ENCODE measurements around the gene ANGPTL4. TPM values are rescaled to one million over a fixed set of nuclear protein-coding genes. Genes with fewer than 3 reads are reported as not detected.

Gene ANGPTL4
- total and polyA plus RNA-seq, 9 of the 15 experiments (the other 6 are each of a cell fraction or from before 2014, with no cell fraction given) = 0.05 to 0.77 (median 0.22) TPM; not detected in 4

DNA sequence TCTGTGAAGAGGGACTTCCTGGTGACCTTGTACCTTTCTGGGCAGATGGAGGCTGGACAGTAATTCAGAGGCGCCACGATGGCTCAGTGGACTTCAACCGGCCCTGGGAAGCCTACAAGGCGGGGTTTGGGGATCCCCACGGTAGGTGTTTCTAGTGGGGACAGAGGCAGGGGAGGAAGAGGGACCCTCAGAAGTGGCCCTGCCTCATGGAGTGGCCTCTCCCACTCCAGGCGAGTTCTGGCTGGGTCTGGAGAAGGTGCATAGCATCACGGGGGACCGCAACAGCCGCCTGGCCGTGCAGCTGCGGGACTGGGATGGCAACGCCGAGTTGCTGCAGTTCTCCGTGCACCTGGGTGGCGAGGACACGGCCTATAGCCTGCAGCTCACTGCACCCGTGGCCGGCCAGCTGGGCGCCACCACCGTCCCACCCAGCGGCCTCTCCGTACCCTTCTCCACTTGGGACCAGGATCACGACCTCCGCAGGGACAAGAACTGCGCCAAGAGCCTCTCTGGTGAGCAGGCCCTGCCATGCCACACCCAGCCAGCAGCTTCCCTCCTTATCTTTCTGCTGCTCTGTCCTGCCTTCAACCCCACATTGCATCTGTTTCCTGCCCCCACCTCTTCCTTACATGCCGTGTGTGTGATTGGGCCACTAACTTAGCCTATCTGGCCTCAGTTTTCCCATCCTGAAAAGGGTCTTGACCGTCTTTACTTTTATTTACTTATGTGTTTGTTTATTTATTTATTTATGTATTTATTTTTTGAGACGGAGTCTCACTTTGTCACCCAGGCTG is 7.3 kb downstream of the ANGPTL4 start (continued):
- 0 out of 2 replicates have a peak, but pooled peaks have one; percentile 23 for TF ChIP-seq NKRF (IDR thresholded peaks at IDR 0.05; ENCODE audit: borderline replicate concordance)
- no peak for TF ChIP-seq KLF6 (CRISPR knock-in tag; IDR thresholded peaks at IDR 0.05; ENCODE audit: borderline replicate concordance)
- no peak for TF ChIP-seq SLC30A9 (CRISPR knock-in tag; IDR thresholded peaks at IDR 0.05)
- peak; percentile 81 for TF ChIP-seq L3MBTL2 (IDR thresholded peaks at IDR 0.05)
- peak; percentile 43; the same call in 1 of the 2 replicates for TF ChIP-seq MTA2 (IDR thresholded peaks at IDR 0.05; ENCODE audit: low read depth)
- peak; percentile 22 for TF ChIP-seq ASH1L (IDR thresholded peaks at IDR 0.05; ENCODE audit: borderline replicate concordance, low read depth, partially characterized antibody)
- TF ChIP-seq, protein P1, sequence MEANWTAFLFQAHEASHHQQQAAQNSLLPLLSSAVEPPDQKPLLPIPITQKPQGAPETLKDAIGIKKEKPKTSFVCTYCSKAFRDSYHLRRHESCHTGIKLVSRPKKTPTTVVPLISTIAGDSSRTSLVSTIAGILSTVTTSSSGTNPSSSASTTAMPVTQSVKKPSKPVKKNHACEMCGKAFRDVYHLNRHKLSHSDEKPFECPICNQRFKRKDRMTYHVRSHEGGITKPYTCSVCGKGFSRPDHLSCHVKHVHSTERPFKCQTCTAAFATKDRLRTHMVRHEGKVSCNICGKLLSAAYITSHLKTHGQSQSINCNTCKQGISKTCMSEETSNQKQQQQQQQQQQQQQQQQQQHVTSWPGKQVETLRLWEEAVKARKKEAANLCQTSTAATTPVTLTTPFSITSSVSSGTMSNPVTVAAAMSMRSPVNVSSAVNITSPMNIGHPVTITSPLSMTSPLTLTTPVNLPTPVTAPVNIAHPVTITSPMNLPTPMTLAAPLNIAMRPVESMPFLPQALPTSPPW (CRISPR knock-in tag; IDR thresholded peaks at IDR 0.05) = peak; percentile 82
- TF ChIP-seq NR2C2 (CRISPR knock-in tag; IDR thresholded peaks at IDR 0.05) = no peak
- TF ChIP-seq NR2C2 (tag; IDR thresholded peaks at IDR 0.05) = peak; percentile 46; the same call in 1 of the 2 replicates
- TF ChIP-seq, protein P2, sequence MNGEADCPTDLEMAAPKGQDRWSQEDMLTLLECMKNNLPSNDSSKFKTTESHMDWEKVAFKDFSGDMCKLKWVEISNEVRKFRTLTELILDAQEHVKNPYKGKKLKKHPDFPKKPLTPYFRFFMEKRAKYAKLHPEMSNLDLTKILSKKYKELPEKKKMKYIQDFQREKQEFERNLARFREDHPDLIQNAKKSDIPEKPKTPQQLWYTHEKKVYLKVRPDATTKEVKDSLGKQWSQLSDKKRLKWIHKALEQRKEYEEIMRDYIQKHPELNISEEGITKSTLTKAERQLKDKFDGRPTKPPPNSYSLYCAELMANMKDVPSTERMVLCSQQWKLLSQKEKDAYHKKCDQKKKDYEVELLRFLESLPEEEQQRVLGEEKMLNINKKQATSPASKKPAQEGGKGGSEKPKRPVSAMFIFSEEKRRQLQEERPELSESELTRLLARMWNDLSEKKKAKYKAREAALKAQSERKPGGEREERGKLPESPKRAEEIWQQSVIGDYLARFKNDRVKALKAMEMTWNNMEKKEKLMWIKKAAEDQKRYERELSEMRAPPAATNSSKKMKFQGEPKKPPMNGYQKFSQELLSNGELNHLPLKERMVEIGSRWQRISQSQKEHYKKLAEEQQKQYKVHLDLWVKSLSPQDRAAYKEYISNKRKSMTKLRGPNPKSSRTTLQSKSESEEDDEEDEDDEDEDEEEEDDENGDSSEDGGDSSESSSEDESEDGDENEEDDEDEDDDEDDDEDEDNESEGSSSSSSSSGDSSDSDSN (IDR thresholded peaks at IDR 0.05; ENCODE audit: borderline replicate concordance in 1 of 2, low read depth in 2 of 2, low read length in 2 of 2) = peak; percentile 23 to 36; a peak in 1 of 4 replicates
- no peak for TF ChIP-seq MYBL2 (IDR thresholded peaks at IDR 0.05; ENCODE audit: low read depth)
- no peak for TF ChIP-seq MYBL2 (CRISPR knock-in tag; IDR thresholded peaks at IDR 0.05; ENCODE audit: borderline replicate concordance)
- TF ChIP-seq ZBTB17 (CRISPR knock-in tag; IDR thresholded peaks at IDR 0.05) = 0 out of 2 replicates have a peak, but pooled peaks have one; percentile 51
- TF ChIP-seq PKNOX1 (IDR thresholded peaks at IDR 0.05) = peak; percentile 33; the same call in 1 of the 2 replicates
- peak; percentile 95 for TF ChIP-seq BCOR (IDR thresholded peaks at IDR 0.05)
- TF ChIP-seq HMG20B (CRISPR knock-in tag; IDR thresholded peaks at IDR 0.05) = no peak
- peak; percentile 83 for TF ChIP-seq ZFX (CRISPR knock-in tag; IDR thresholded peaks at IDR 0.05)
- peak; percentile 47 for TF ChIP-seq MYC (IDR thresholded peaks at IDR 0.05; ENCODE audit: low read depth, low read length)
- no peak for TF ChIP-seq MYC (CRISPR knock-in tag; IDR thresholded peaks at IDR 0.05; ENCODE audit: borderline replicate concordance, low read depth)
- TF ChIP-seq JUND (IDR thresholded peaks at IDR 0.05; ENCODE audit: borderline replicate concordance, low read depth, low read length) = peak; percentile 47; the same call in 1 of the 2 replicates
- peak; percentile 19; the same call in 1 of the 3 replicates for TF ChIP-seq JUND (tag; IDR thresholded peaks at IDR 0.05; ENCODE audit: borderline replicate concordance, low read depth, low read length)
- TF ChIP-seq KHSRP (IDR thresholded peaks at IDR 0.05) = no peak
